ENCODE data around the gene CDIP1. TPM values are rescaled to one million over a fixed set of nuclear protein-coding genes. Genes with fewer than 3 reads are reported as not detected.

CDIP1 gene
- total RNA-seq, 2 experiments from 2014 or later = 13.5 to 34.2 TPM

DNA sequence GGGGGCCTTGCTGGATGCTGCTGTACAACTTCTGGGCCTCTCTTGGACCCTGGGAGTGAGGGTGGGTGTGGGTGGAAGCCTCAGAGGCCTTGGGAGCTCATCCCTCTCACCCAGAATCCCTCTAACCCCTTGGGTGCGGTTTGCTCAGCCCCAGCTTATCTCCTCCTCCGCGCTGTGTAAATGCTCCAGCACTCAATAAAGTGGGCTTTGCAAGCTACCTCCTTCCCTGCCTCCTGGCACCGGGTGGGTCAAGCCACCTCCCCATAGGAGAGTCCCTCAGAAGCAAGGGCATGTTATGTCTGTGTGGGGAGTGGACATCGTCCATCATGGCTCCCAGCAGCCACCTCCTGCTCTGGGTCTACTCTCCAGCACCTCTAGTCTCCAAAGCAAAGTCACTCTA lies 28.4 kb downstream of the CDIP1 start:
- Histone ChIP-seq H3K4me1 (ENCODE audit: insufficient read depth, low read length, poor library complexity, severe bottlenecking) (peaks cover 18% of the 10 kb centered on the region), H2AFZ (ENCODE audit: low read length) (no peak overlapping the region), H3K36me3 (ENCODE audit: insufficient read depth, low read length) (peaks cover 66% of the 10 kb centered on the region), H3K27ac (ENCODE audit: low read depth, low read length, poor library complexity, severe bottlenecking) (no peak overlapping the region), H3K4me2 (ENCODE audit: low read length) (no peak overlapping the region), H3K79me2 (ENCODE audit: insufficient read depth, low read depth, low read length) (no peaks in the 10 kb centered on the region), H3K9me3 (ENCODE audit: low read length) (no peaks in the 10 kb centered on the region), H3K4me3 (ENCODE audit: low read depth, low read length, poor library complexity, severe bottlenecking) (no peak overlapping the region), H4K20me1 (ENCODE audit: insufficient read depth, low read length) (0 out of 2 replicates have a peak, but pooled peaks cover 6% of the 10 kb centered on the region), H3K9me2 (ENCODE audit: insufficient read depth, low read length) (no peaks in the 10 kb centered on the region)
- POLR2A ChIA-PET = interaction anchor here (0.6 kb wide), 1 partner anchor 168 kb away, joined by 3 read pairs; no protein-coding TSS in a partner anchor
- TF ChIP-seq, protein P1, sequence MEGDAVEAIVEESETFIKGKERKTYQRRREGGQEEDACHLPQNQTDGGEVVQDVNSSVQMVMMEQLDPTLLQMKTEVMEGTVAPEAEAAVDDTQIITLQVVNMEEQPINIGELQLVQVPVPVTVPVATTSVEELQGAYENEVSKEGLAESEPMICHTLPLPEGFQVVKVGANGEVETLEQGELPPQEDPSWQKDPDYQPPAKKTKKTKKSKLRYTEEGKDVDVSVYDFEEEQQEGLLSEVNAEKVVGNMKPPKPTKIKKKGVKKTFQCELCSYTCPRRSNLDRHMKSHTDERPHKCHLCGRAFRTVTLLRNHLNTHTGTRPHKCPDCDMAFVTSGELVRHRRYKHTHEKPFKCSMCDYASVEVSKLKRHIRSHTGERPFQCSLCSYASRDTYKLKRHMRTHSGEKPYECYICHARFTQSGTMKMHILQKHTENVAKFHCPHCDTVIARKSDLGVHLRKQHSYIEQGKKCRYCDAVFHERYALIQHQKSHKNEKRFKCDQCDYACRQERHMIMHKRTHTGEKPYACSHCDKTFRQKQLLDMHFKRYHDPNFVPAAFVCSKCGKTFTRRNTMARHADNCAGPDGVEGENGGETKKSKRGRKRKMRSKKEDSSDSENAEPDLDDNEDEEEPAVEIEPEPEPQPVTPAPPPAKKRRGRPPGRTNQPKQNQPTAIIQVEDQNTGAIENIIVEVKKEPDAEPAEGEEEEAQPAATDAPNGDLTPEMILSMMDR (conservative IDR thresholded peaks at IDR 0.05; ENCODE audit: low read length) = no peak
- no peak for TF ChIP-seq EZH2phosphoT487 (IDR thresholded peaks at IDR 0.05; ENCODE audit: borderline replicate concordance, low read depth, low read length)
- CTCF ChIA-PET (ENCODE audit: unreplicated experiment) = interaction anchor here (1.1 kb wide), 1 partner anchor 38 kb away, joined by 3 read pairs; no protein-coding TSS in a partner anchor
- no TSS peak for BruUV-seq (replicated peaks)
- intact Hi-C loops (cut with micrococcal nuclease; ENCODE audit: unreplicated experiment) = no loop called here
- DNase-seq (ENCODE audit: low spot score) = no peak

DNA sequence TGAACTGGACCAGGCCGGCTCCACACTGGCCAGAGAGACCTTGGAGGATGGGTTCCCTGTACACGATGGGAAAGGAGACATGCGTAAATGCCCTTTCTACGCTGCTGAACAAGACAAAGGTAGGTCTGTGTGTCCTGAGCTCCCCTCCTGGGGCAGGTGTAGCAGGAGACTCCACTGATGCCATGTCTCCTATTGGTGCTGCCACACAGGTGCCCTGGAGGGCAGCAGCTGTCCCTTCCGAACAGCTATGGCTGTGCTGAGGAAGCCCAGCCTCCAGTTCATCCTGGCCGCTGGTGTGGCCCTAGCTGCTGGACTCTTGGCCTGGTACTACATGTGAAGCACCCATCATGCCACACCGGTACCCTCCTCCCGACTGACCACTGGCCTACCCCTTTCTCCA lies 29.2 kb downstream of the CDIP1 start:
- TF ChIP-seq, protein P1 (conservative IDR thresholded peaks at IDR 0.05; ENCODE audit: low read length) = no peak
- no peak for TF ChIP-seq EZH2phosphoT487 (IDR thresholded peaks at IDR 0.05; ENCODE audit: borderline replicate concordance, low read depth, low read length)
- Histone ChIP-seq H3K9me2 (ENCODE audit: insufficient read depth, low read length) (no peaks in the 10 kb centered on the region), H3K9me3 (ENCODE audit: low read length) (no peaks in the 10 kb centered on the region), H4K20me1 (ENCODE audit: insufficient read depth, low read length) (0 out of 2 replicates have a peak, but pooled peaks cover 6% of the 10 kb centered on the region), H3K27ac (ENCODE audit: low read depth, low read length, poor library complexity, severe bottlenecking) (no peak overlapping the region), H3K4me1 (ENCODE audit: insufficient read depth, low read length, poor library complexity, severe bottlenecking) (peaks cover 21% of the 10 kb centered on the region), H3K4me2 (ENCODE audit: low read length) (no peak overlapping the region), H3K36me3 (ENCODE audit: insufficient read depth, low read length) (peaks cover 66% of the 10 kb centered on the region), H3K79me2 (ENCODE audit: insufficient read depth, low read depth, low read length) (no peaks in the 10 kb centered on the region), H2AFZ (ENCODE audit: low read length) (no peak overlapping the region), H3K4me3 (ENCODE audit: low read depth, low read length, poor library complexity, severe bottlenecking) (no peak overlapping the region)
- DNase-seq (ENCODE audit: low spot score) = no peak
- BruUV-seq (replicated peaks) = no TSS peak
- ChIA-PET CTCF (ENCODE audit: unreplicated experiment) (no interaction called here), POLR2A (no interaction called here)
- intact Hi-C loops (cut with micrococcal nuclease; ENCODE audit: unreplicated experiment) = loop anchor here (5.0 kb wide), 1 partner anchor 448 kb away; the partner anchor contains the start of gene SEC14L5

- no peaks in the 10 kb centered on the region for H3K79me2 ChIP-seq (ENCODE audit: insufficient read depth, low read depth, low read length)
- TF ChIP-seq, protein P1 (conservative IDR thresholded peaks at IDR 0.05; ENCODE audit: low read length) = no peak
- no peak for TF ChIP-seq EZH2phosphoT487 (IDR thresholded peaks at IDR 0.05; ENCODE audit: borderline replicate concordance, low read depth, low read length)
These were observed 29.8 kb downstream of the CDIP1 start for GRCh38 chr16:4508806-4509205.

More at GRCh38 chr16:4508806-4509205, 29.8 kb downstream of the CDIP1 start:
- Histone ChIP-seq H3K4me2 (ENCODE audit: low read length) (no peak overlapping the region), H3K36me3 (ENCODE audit: insufficient read depth, low read length) (peaks cover 65% of the 10 kb centered on the region), H2AFZ (ENCODE audit: low read length) (no peak overlapping the region), H4K20me1 (ENCODE audit: insufficient read depth, low read length) (0 out of 2 replicates have a peak, but pooled peaks cover 6% of the 10 kb centered on the region), H3K4me3 (ENCODE audit: low read depth, low read length, poor library complexity, severe bottlenecking) (no peak overlapping the region), H3K9me3 (ENCODE audit: low read length) (no peaks in the 10 kb centered on the region), H3K27ac (ENCODE audit: low read depth, low read length, poor library complexity, severe bottlenecking) (no peak overlapping the region), H3K4me1 (ENCODE audit: insufficient read depth, low read length, poor library complexity, severe bottlenecking) (peaks cover 21% of the 10 kb centered on the region), H3K9me2 (ENCODE audit: insufficient read depth, low read length) (no peaks in the 10 kb centered on the region)
- ChIA-PET POLR2A (no interaction called here), CTCF (ENCODE audit: unreplicated experiment) (no interaction called here)
- DNase-seq (ENCODE audit: low spot score) = no peak
- intact Hi-C loops (cut with micrococcal nuclease; ENCODE audit: unreplicated experiment) = loop anchor here (5.0 kb wide), 1 partner anchor 448 kb away; the partner anchor contains the start of gene SEC14L5
- BruUV-seq (replicated peaks) = no TSS peak

Data from OCI-LY7 (cell line).